ENCODE data around the gene KRTAP4-6.
"Not testable (repeated sequence)": the region's sequence is repeated elsewhere in the genome, so short reads cannot be mapped to it uniquely, and the experiment has no call there.

KRTAP4-6 gene

GRCh38 chr17:41140360-41141131 lies at the start of gene KRTAP4-6:
KRTAP4-6 (minus strand) TSS chr17:41140544; CDS start chr17:41140487, 57 bp downstream.
- DNase-seq, result no peak

- not testable (repeated sequence) for DNase-seq
These were observed 49.5 kb upstream of the KRTAP4-6 start, which contains the start of gene KRTAP9-1 for GRCh38 chr17:41189837-41190318. KRTAP9-1 (plus strand) TSS chr17:41189887; CDS start chr17:41189887, 0 bp downstream.

- no peak for DNase-seq
These were observed 46.5 kb upstream of the KRTAP4-6 start for GRCh38 chr17:41186872-41187271.

- DNase-seq, result no peak
These were observed 44.7 kb upstream of the KRTAP4-6 start for GRCh38 chr17:41185001-41185400.

- DNase-seq, result no peak
These were observed 44.2 kb upstream of the KRTAP4-6 start, which contains the start of gene KRTAP4-1 for GRCh38 chr17:41184480-41184961. KRTAP4-1 (minus strand) TSS chr17:41184911; CDS start chr17:41184854, 57 bp downstream.

- no peak for DNase-seq
These were observed 38.7 kb upstream of the KRTAP4-6 start for GRCh38 chr17:41178843-41179616.

GRCh38 chr17:41178341-41178740 lies 38.0 kb upstream of the KRTAP4-6 start:
- DNase-seq, result no peak

GRCh38 chr17:41177727-41178271 lies 37.5 kb upstream of the KRTAP4-6 start, which contains the start of gene KRTAP4-2:
KRTAP4-2 (minus strand) TSS chr17:41178221; CDS start chr17:41178164, 57 bp downstream.
- no peak for DNase-seq

GRCh38 chr17:41176744-41177387 lies 36.5 kb upstream of the KRTAP4-6 start:
- DNase-seq, result no peak

- DNase-seq, result no peak
These were observed 31.5 kb upstream of the KRTAP4-6 start for GRCh38 chr17:41171886-41172285.

- no peak for DNase-seq
These were observed 27.8 kb upstream of the KRTAP4-6 start, which contains the start of gene KRTAP4-3 for GRCh38 chr17:41168121-41168520. KRTAP4-3 (minus strand) TSS chr17:41168221; CDS start chr17:41168172, 49 bp downstream.

- DNase-seq, result no peak
These were observed 27.2 kb upstream of the KRTAP4-6 start for GRCh38 chr17:41167561-41167960.

GRCh38 chr17:41163828-41164227 lies 23.5 kb upstream of the KRTAP4-6 start:
- DNase-seq, result no peak

- no peak for DNase-seq
These were observed 20.3 kb upstream of the KRTAP4-6 start, which contains the start of gene KRTAP4-4 for GRCh38 chr17:41160648-41161047. KRTAP4-4 (minus strand) TSS chr17:41160748; CDS start chr17:41160691, 57 bp downstream.

- not testable (repeated sequence) for DNase-seq
These were observed 19.8 kb upstream of the KRTAP4-6 start for GRCh38 chr17:41160190-41160589.

GRCh38 chr17:41153856-41154255 lies 13.5 kb upstream of the KRTAP4-6 start:
- DNase-seq, result no peak

GRCh38 chr17:41151525-41151924 lies 11.2 kb upstream of the KRTAP4-6 start:
- DNase-seq, result no peak

GRCh38 chr17:41150026-41150425 lies 9.7 kb upstream of the KRTAP4-6 start:
- no peak for DNase-seq

- no peak for DNase-seq
These were observed 9.3 kb upstream of the KRTAP4-6 start, which contains the start of gene KRTAP4-5 for GRCh38 chr17:41149652-41149985. KRTAP4-5 (minus strand) TSS chr17:41149825; CDS start chr17:41149767, 58 bp downstream.

GRCh38 chr17:41148971-41149651 lies 8.8 kb upstream of the KRTAP4-6 start:
- not testable (repeated sequence) for DNase-seq

GRCh38 chr17:41147531-41148204 lies 7.3 kb upstream of the KRTAP4-6 start:
- DNase-seq, result no peak
